CD4-positive, alpha-beta T cell treated with Interleukin-6 at 100 ng/mL for 8 hours (primary cell): ENCODE measurements around the gene PITPNM3.
"Not testable (repeated sequence)": the region's sequence is repeated elsewhere in the genome, so short reads cannot be mapped to it uniquely, and the experiment has no call there.

Experiments used
- DNase-seq: peaks from one replicate; pipeline ENCODE4 v3.0.0-alpha.2; 2020; ENCODE audit warnings: mixed read lengths, low spot score

PITPNM3 gene

GRCh38 chr17:6556121-6557039 lies at the start of gene PITPNM3:
TSS of gene PITPNM3 (minus strand) at chr17:6556555. CDS start at chr17:6556406, 149 bp downstream.
- no peak for DNase-seq

- DNase-seq: no peak
Measured at GRCh38 chr17:6605142-6605541, 48.8 kb upstream of the PITPNM3 start.

DNA sequence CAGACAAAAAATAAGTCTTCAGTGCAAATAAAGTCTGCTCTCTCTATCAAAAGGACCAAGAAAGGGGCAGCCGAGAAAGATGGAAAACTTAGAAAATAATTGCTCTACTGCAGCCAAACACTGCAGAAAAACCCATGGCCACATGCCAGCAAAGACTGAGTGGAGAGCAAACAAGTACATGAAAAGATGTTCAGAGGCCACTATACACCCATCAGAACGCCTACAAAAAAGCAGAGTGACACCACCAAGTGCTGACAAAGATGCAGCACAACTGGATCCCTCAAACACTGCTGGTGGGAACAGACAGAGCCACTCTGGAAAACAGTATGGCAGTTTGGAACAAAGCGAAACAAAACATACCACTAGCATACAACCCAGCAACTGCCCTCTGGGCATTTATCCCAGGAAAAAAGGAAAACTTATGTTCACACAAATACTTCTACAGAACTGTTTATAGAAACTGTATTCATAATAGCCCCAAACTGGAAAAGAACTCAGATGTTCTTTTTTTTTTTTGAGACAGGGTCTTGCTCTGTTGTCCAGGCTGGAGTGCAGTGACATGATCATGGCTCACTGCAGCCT lies 47.5 kb upstream of the PITPNM3 start:
- DNase-seq: no peak

- no peak for DNase-seq
Measured at GRCh38 chr17:6602141-6602540, 45.8 kb upstream of the PITPNM3 start.

- no peak for DNase-seq
Measured at GRCh38 chr17:6599364-6599763, 43.0 kb upstream of the PITPNM3 start.

- no peak for DNase-seq
Measured at GRCh38 chr17:6597727-6598126, 41.4 kb upstream of the PITPNM3 start.

- DNase-seq: no peak
Measured at GRCh38 chr17:6596941-6597340, 40.6 kb upstream of the PITPNM3 start.

GRCh38 chr17:6596511-6596910 lies 40.2 kb upstream of the PITPNM3 start:
- DNase-seq: no peak

DNA sequence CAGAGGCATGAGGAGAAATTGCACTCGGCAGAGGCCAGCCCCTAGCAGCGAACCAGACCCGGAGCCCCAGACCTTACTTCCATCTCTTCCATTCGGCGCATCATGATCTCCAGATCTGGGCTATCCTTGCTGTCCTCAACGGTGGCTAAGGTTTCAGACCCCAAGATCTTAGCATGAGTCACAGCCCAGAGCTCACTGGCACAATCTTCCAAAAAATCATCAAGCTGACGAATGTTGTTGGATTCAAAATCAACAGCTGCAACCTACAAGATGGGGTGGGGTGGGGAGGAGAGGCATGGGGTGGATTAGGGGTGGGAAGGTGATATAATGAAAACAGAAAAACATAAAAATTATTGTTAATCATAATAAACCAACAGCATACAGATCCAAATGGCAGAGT lies 39.7 kb upstream of the PITPNM3 start:
- DNase-seq: no peak

GRCh38 chr17:6593371-6593770 lies 37.0 kb upstream of the PITPNM3 start:
- not testable (repeated sequence) for DNase-seq

- DNase-seq: no peak
Measured at GRCh38 chr17:6592173-6592572, 35.8 kb upstream of the PITPNM3 start.

DNA sequence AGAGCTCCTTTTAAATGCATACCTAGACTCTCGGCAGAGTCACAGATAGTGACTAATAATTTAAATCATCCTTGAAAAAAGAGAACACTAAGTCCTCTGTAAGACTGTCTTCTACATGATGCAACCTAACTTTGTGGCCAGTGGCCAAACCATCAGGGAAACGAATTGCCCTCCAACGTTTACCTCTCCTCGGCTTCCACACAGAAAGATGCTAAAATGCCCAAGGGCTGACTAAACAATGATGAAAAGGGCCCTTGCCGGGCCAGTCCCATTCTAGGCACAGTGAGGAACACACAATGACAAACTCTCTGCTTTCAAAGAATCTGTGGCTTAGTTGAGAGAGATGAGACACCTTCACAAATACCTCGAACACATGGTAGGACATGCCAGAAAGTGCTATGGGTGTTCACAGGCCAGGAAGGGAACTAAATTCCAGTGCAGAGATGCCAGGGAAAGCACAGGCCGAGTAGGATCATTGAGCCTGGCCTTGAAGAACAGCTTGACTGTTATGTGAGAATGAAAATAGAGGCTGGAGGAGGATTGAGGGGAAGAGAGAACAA lies 35.3 kb upstream of the PITPNM3 start:
- DNase-seq: no peak

DNA sequence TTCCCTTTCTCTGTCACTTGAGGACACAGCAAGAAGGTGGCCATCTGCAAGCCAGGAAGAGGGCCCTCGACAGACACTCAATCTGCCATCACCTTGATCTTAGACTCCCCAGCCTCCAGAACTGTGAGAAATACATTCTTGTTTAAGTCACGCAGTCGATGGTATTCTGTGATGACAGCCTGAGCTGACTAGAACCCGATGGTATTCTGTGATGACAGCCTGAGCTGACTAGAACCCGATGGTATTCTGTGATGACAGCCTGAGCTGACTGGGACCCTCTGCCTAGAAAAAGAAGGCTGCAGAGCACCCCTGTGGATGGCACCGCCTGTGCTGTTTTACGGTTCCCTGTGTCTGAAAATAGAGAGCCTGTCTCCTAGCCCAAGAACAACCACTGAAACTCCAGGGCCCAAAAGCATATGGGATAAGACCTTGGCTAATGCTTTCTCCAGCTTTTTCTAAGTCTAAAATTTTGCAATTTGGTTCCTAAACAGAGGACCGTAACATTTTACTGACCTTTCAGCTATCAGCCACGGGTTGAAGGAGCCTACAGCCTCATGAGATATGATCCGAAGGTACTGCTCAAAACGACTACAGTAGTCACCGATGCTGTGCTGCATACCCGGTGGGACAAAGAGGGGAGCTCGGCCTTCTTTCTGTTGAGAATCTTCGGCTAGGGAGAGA lies 33.1 kb upstream of the PITPNM3 start:
- DNase-seq: no peak

- no peak for DNase-seq
Measured at GRCh38 chr17:6588165-6588564, 31.8 kb upstream of the PITPNM3 start.

GRCh38 chr17:6587310-6587709 lies 31.0 kb upstream of the PITPNM3 start:
- no peak for DNase-seq

GRCh38 chr17:6583411-6583810 lies 27.1 kb upstream of the PITPNM3 start:
- DNase-seq: no peak

GRCh38 chr17:6580625-6581024 lies 24.3 kb upstream of the PITPNM3 start:
- DNase-seq: no peak

DNA sequence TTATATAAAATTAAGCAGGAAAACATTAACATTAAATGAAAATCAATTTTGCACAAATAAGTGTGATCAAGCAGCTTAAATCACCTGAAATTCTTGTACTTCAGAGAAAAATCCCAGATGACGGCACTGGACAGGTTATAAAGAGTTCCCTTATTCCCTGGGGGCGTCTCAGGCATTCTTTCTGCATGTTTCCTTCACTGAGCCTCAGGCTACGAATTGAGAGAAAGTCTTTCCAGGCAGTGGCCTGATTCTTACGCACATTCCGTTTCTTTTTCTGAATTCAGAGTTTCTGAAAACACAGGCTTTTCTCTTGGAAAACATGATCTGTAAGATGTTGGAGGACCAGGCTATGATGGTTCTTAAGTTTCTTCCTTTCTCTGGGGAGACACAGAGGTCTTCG lies 22.1 kb upstream of the PITPNM3 start:
- no peak for DNase-seq

GRCh38 chr17:6577686-6578263 lies 21.4 kb upstream of the PITPNM3 start:
- DNase-seq: no peak

GRCh38 chr17:6576038-6576785 lies 19.9 kb upstream of the PITPNM3 start:
- DNase-seq: no peak

GRCh38 chr17:6575596-6575988 lies 19.2 kb upstream of the PITPNM3 start:
- no peak for DNase-seq
